LoVo (cell line): Measurements from ENCODE around the gene NUDT13.
"Not testable (repeated sequence)": the region's sequence is repeated elsewhere in the genome, so short reads cannot be mapped to it uniquely, and the experiment has no call there.

Source experiments
- DNase-seq: peaks from one replicate; pipeline ENCODE4 v3.0.0-alpha.2; 2016; ENCODE audit warnings: low spot score

The NUDT13 gene

GRCh38 chr10:73099141-73099540, 11.1 kb upstream of the NUDT13 start:
- DNase-seq = no peak

- no peak for DNase-seq
These were observed 4.0 kb upstream of the NUDT13 start for GRCh38 chr10:73106301-73106700.

GRCh38 chr10:73109248-73109652, 1.0 kb upstream of the NUDT13 start:
- not testable (repeated sequence) for DNase-seq

- DNase-seq = not testable (repeated sequence)
These were observed 1.8 kb downstream of the NUDT13 start for GRCh38 chr10:73112032-73112431.

- DNase-seq = no peak
These were observed 3.3 kb downstream of the NUDT13 start for GRCh38 chr10:73113551-73113950.

- DNase-seq = no peak
These were observed 5.8 kb downstream of the NUDT13 start for GRCh38 chr10:73116017-73116416.

GRCh38 chr10:73117976-73118743, 7.9 kb downstream of the NUDT13 start:
- peak; percentile 19 for DNase-seq

GRCh38 chr10:73119457-73119856, 9.2 kb downstream of the NUDT13 start:
- no peak for DNase-seq

- DNase-seq = no peak
These were observed 9.7 kb downstream of the NUDT13 start for GRCh38 chr10:73119952-73120351.

- no peak for DNase-seq
These were observed 16.1 kb downstream of the NUDT13 start for GRCh38 chr10:73126343-73126742.

GRCh38 chr10:73131301-73131700, 21.0 kb downstream of the NUDT13 start:
- DNase-seq = no peak

- no peak for DNase-seq
These were observed 21.8 kb downstream of the NUDT13 start for GRCh38 chr10:73131913-73132686.

- no peak for DNase-seq
These were observed 24.5 kb downstream of the NUDT13 start for GRCh38 chr10:73134727-73135126.

- no peak for DNase-seq
These were observed 26.4 kb downstream of the NUDT13 start for GRCh38 chr10:73136627-73137026.

GRCh38 chr10:73139251-73139650, 29.0 kb downstream of the NUDT13 start:
- DNase-seq = no peak

- DNase-seq = no peak
These were observed 31.3 kb downstream of the NUDT13 start for GRCh38 chr10:73141603-73142002.

GRCh38 chr10:73150633-73151413, 40.6 kb downstream of the NUDT13 start:
- DNase-seq = not testable (repeated sequence)

- DNase-seq = no peak
These were observed 41.8 kb downstream of the NUDT13 start for GRCh38 chr10:73152009-73152408.

GRCh38 chr10:73156054-73156453, 45.8 kb downstream of the NUDT13 start:
- no peak for DNase-seq

- peak; percentile 33 for DNase-seq
These were observed 48.9 kb downstream of the NUDT13 start for GRCh38 chr10:73159038-73159648.

GRCh38 chr10:73161079-73161478, 50.8 kb downstream of the NUDT13 start:
- DNase-seq = no peak

- no peak for DNase-seq
These were observed 51.4 kb downstream of the NUDT13 start for GRCh38 chr10:73161662-73162061.
